ENCODE measurements around the gene CENPS. TPM values are rescaled to one million over a fixed set of nuclear protein-coding genes. Genes with fewer than 3 reads are reported as not detected.

Gene CENPS
- total and polyA plus RNA-seq, 9 of the 15 experiments (the other 6 are each of a cell fraction or from before 2014, with no cell fraction given) = 10.2 to 36.0 (median 26.0) TPM

DNA sequence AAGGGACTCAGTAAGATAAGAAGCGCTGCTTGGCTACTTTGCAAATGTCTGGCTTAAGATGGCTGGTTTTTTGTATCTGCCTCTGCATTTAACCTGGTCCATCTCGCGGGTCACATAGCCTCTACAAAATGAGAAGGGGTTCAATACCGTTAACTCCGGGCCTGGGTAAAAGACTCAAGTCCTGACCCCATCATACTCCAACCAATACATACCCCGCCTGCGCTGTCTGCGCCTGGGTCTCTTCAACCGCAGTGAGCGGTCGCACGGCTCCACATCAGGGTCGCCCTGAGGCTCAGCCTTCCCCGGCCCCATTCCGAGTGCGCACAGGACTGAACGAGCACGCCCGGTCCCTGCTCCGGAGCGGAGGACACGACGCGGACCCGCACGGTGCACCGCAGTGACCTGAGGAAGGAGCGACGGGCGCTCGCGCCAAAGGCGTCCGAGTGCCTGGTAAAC is 31.9 kb upstream of the CENPS start (continued):
- TF ChIP-seq, protein P1, sequence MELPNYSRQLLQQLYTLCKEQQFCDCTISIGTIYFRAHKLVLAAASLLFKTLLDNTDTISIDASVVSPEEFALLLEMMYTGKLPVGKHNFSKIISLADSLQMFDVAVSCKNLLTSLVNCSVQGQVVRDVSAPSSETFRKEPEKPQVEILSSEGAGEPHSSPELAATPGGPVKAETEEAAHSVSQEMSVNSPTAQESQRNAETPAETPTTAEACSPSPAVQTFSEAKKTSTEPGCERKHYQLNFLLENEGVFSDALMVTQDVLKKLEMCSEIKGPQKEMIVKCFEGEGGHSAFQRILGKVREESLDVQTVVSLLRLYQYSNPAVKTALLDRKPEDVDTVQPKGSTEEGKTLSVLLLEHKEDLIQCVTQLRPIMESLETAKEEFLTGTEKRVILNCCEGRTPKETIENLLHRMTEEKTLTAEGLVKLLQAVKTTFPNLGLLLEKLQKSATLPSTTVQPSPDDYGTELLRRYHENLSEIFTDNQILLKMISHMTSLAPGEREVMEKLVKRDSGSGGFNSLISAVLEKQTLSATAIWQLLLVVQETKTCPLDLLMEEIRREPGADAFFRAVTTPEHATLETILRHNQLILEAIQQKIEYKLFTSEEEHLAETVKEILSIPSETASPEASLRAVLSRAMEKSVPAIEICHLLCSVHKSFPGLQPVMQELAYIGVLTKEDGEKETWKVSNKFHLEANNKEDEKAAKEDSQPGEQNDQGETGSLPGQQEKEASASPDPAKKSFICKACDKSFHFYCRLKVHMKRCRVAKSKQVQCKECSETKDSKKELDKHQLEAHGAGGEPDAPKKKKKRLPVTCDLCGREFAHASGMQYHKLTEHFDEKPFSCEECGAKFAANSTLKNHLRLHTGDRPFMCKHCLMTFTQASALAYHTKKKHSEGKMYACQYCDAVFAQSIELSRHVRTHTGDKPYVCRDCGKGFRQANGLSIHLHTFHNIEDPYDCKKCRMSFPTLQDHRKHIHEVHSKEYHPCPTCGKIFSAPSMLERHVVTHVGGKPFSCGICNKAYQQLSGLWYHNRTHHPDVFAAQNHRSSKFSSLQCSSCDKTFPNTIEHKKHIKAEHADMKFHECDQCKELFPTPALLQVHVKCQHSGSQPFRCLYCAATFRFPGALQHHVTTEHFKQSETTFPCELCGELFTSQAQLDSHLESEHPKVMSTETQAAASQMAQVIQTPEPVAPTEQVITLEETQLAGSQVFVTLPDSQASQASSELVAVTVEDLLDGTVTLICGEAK (IDR thresholded peaks at IDR 0.05) = 0 out of 2 replicates have a peak, but pooled peaks have one; percentile 40
- TF ChIP-seq, protein P1 (CRISPR knock-in tag; IDR thresholded peaks at IDR 0.05) = no peak
- no peak for TF ChIP-seq COPS2 (conservative IDR thresholded peaks at IDR 0.05)
- TF ChIP-seq, protein P2, sequence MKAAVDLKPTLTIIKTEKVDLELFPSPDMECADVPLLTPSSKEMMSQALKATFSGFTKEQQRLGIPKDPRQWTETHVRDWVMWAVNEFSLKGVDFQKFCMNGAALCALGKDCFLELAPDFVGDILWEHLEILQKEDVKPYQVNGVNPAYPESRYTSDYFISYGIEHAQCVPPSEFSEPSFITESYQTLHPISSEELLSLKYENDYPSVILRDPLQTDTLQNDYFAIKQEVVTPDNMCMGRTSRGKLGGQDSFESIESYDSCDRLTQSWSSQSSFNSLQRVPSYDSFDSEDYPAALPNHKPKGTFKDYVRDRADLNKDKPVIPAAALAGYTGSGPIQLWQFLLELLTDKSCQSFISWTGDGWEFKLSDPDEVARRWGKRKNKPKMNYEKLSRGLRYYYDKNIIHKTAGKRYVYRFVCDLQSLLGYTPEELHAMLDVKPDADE (conservative IDR thresholded peaks at IDR 0.05; ENCODE audit: control insufficient read depth, low read depth, low read length) = no peak
- TF ChIP-seq, protein P3, sequence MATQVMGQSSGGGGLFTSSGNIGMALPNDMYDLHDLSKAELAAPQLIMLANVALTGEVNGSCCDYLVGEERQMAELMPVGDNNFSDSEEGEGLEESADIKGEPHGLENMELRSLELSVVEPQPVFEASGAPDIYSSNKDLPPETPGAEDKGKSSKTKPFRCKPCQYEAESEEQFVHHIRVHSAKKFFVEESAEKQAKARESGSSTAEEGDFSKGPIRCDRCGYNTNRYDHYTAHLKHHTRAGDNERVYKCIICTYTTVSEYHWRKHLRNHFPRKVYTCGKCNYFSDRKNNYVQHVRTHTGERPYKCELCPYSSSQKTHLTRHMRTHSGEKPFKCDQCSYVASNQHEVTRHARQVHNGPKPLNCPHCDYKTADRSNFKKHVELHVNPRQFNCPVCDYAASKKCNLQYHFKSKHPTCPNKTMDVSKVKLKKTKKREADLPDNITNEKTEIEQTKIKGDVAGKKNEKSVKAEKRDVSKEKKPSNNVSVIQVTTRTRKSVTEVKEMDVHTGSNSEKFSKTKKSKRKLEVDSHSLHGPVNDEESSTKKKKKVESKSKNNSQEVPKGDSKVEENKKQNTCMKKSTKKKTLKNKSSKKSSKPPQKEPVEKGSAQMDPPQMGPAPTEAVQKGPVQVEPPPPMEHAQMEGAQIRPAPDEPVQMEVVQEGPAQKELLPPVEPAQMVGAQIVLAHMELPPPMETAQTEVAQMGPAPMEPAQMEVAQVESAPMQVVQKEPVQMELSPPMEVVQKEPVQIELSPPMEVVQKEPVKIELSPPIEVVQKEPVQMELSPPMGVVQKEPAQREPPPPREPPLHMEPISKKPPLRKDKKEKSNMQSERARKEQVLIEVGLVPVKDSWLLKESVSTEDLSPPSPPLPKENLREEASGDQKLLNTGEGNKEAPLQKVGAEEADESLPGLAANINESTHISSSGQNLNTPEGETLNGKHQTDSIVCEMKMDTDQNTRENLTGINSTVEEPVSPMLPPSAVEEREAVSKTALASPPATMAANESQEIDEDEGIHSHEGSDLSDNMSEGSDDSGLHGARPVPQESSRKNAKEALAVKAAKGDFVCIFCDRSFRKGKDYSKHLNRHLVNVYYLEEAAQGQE (IDR thresholded peaks at IDR 0.05; ENCODE audit: borderline replicate concordance) = no peak
- TF ChIP-seq, protein P3 (CRISPR knock-in tag; IDR thresholded peaks at IDR 0.05; ENCODE audit: low read depth) = peak; percentile 42; the same call in 1 of the 2 replicates

All from K562 (cell line).